ENCODE measurements around the gene ATXN7L1. TPM values are rescaled to one million over a fixed set of nuclear protein-coding genes. Genes with fewer than 3 reads are reported as not detected.

Gene ATXN7L1
- total RNA-seq, 4 donors from 2014 or later: 12.3 to 28.8 (median 21.0) TPM

GRCh38 chr7:105788816-105789349, 87.5 kb downstream of the ATXN7L1 start:
- TF ChIP-seq POLR2A (IDR thresholded peaks at IDR 0.05) (no peak), EP300 (IDR thresholded peaks at IDR 0.05; ENCODE audit: low read depth) (no peak), POLR2AphosphoS5 (IDR thresholded peaks at IDR 0.05) (no peak), CTCF (IDR thresholded peaks at IDR 0.05) (no peak)
- Histone ChIP-seq H3K4me3 (no peak overlapping the region), H3K27ac (no peak overlapping the region), H3K36me3 (no peaks in the 10 kb centered on the region), H3K4me1 (peaks cover 0 to 10% (median 4%) of the 10 kb centered on the region in 4 donors), H3K27me3 (no peaks in the 10 kb centered on the region), H3K9me3 (no peaks in the 10 kb centered on the region)
- in situ Hi-C loops (cut with MboI; ENCODE audit: low pct_ligation_motif_present in 1 of 4, low pct_unique_long_range_greater_than_20kb in 1 of 4, low sequenced_read_pairs in 3 of 4) (no loop called here), intact Hi-C loops (cut with DNase I; ENCODE audit: low total_unique reads) (no loop called here)
- no peak for DNase-seq
- WGBS, 2 donors (ENCODE audit: low coverage in 1 of 2): 69 to 75% methylated on average over 5 to 8 of the region's 8 CpGs

- intact Hi-C loops (cut with DNase I; ENCODE audit: low total_unique reads) (no loop called here), in situ Hi-C loops (cut with MboI; ENCODE audit: low pct_ligation_motif_present in 1 of 4, low pct_unique_long_range_greater_than_20kb in 1 of 4, low sequenced_read_pairs in 3 of 4) (no loop called here)
- no peak for DNase-seq
- H3K9me3 ChIP-seq: no peaks in the 10 kb centered on the region
- no peak for TF ChIP-seq POLR2A (IDR thresholded peaks at IDR 0.05)
- no peak for TF ChIP-seq EP300 (IDR thresholded peaks at IDR 0.05; ENCODE audit: low read depth)
- TF ChIP-seq POLR2AphosphoS5 (IDR thresholded peaks at IDR 0.05): no peak
- no peak for TF ChIP-seq CTCF (IDR thresholded peaks at IDR 0.05)
- no peaks in the 10 kb centered on the region for H3K36me3 ChIP-seq
- no peak overlapping the region for H3K4me3 ChIP-seq
- H3K27me3 ChIP-seq: no peaks in the 10 kb centered on the region
- H3K27ac ChIP-seq: no peak overlapping the region
- 86 to 92% methylated on average over 5 to 15 of the region's 15 CpGs for WGBS, 2 donors (ENCODE audit: low coverage in 1 of 2)
- peaks cover 0 to 10% (median 4%) of the 10 kb centered on the region in 4 donors for H3K4me1 ChIP-seq
Observed at GRCh38 chr7:105788356-105788755, 88.0 kb downstream of the ATXN7L1 start.

GRCh38 chr7:105787793-105788192, 88.6 kb downstream of the ATXN7L1 start:
- no peak overlapping the region for H3K4me3 ChIP-seq
- intact Hi-C loops (cut with DNase I; ENCODE audit: low total_unique reads): no loop called here
- DNase-seq: peak; percentile 34
- peaks cover 0 to 13% (median 4%) of the 10 kb centered on the region in 4 donors for H3K4me1 ChIP-seq
- WGBS, 2 donors (ENCODE audit: low coverage in 1 of 2): 55% methylated on average over 3 of the region's 3 CpGs; no CpG with 5 or more reads in 1 of the 2 donors
- H3K27ac ChIP-seq: no peak overlapping the region
- no peak for TF ChIP-seq EP300 (IDR thresholded peaks at IDR 0.05; ENCODE audit: low read depth)
- TF ChIP-seq POLR2AphosphoS5 (IDR thresholded peaks at IDR 0.05): no peak
- TF ChIP-seq CTCF (IDR thresholded peaks at IDR 0.05): no peak
- no peak for TF ChIP-seq POLR2A (IDR thresholded peaks at IDR 0.05)
- in situ Hi-C loops (cut with MboI; ENCODE audit: low pct_ligation_motif_present in 1 of 4, low pct_unique_long_range_greater_than_20kb in 1 of 4, low sequenced_read_pairs in 3 of 4): no loop called here
- no peaks in the 10 kb centered on the region for H3K9me3 ChIP-seq
- H3K27me3 ChIP-seq: no peaks in the 10 kb centered on the region
- no peaks in the 10 kb centered on the region for H3K36me3 ChIP-seq

- peak; percentile 28 for DNase-seq
- in situ Hi-C loops (cut with MboI; ENCODE audit: low pct_ligation_motif_present in 1 of 4, low pct_unique_long_range_greater_than_20kb in 1 of 4, low sequenced_read_pairs in 3 of 4) (no loop called here), intact Hi-C loops (cut with DNase I; ENCODE audit: low total_unique reads) (no loop called here)
- H3K27ac ChIP-seq: no peak overlapping the region
- no peak overlapping the region for H3K4me3 ChIP-seq
- WGBS, 2 donors (ENCODE audit: low coverage in 1 of 2): 89 to 100% methylated on average over 4 to 10 of the region's 10 CpGs
- no peaks in the 10 kb centered on the region for H3K27me3 ChIP-seq
- peaks cover 0 to 14% (median 4%) of the 10 kb centered on the region in 4 donors for H3K4me1 ChIP-seq
- no peaks in the 10 kb centered on the region for H3K9me3 ChIP-seq
- TF ChIP-seq POLR2A (IDR thresholded peaks at IDR 0.05) (no peak), CTCF (IDR thresholded peaks at IDR 0.05) (no peak), EP300 (IDR thresholded peaks at IDR 0.05; ENCODE audit: low read depth) (no peak), POLR2AphosphoS5 (IDR thresholded peaks at IDR 0.05) (no peak)
- no peaks in the 10 kb centered on the region for H3K36me3 ChIP-seq
Observed at GRCh38 chr7:105786520-105787470, 89.6 kb downstream of the ATXN7L1 start.
